ENCODE results near the gene BCR. TPM values are rescaled to one million over a fixed set of nuclear protein-coding genes. Genes with fewer than 3 reads are reported as not detected.

The BCR gene
- total RNA-seq, 1 experiment from 2014 or later = 77.0 TPM

DNA sequence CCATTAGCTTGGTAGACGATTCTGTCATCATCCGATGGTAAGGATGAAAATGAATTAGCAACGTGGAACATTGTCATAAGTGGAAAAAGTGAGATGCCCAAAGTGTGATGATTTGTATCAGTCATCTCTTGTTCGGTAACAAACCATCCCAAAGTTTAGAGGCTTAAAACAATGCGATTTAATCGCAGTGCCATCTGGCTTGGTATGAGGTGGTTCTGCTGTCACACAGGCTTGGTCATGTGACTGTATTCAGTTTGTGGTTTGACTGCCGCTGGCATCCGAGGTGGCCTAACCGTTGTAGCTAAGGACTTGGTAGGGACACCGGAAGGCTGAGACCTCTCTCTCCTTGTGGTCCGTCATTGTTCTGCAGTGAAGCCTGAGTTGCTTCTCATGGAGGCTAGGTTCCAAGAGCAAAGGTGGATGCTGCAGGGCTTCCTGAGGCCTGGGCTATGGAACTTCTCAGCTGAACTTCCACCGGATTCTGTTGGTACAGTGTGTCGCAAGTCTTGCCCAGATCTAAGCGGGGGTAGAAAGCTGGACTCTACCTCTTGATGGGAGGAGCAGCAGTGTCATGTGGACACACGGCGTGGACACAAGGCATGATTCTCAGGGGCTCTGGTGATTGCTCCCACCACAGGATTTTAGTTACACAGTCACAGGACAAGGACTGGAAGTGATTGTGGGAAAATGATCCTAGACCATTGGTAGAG is 36.3 kb downstream of the BCR start:
- H3K4me2 ChIP-seq (ENCODE audit: insufficient read depth, insufficient read length, low read length) = no peak overlapping the region
- H3K27ac ChIP-seq (ENCODE audit: insufficient read length, low read depth, low read length) = no peak overlapping the region
- no peak for DNase-seq
- TF ChIP-seq, protein P1, sequence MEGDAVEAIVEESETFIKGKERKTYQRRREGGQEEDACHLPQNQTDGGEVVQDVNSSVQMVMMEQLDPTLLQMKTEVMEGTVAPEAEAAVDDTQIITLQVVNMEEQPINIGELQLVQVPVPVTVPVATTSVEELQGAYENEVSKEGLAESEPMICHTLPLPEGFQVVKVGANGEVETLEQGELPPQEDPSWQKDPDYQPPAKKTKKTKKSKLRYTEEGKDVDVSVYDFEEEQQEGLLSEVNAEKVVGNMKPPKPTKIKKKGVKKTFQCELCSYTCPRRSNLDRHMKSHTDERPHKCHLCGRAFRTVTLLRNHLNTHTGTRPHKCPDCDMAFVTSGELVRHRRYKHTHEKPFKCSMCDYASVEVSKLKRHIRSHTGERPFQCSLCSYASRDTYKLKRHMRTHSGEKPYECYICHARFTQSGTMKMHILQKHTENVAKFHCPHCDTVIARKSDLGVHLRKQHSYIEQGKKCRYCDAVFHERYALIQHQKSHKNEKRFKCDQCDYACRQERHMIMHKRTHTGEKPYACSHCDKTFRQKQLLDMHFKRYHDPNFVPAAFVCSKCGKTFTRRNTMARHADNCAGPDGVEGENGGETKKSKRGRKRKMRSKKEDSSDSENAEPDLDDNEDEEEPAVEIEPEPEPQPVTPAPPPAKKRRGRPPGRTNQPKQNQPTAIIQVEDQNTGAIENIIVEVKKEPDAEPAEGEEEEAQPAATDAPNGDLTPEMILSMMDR (conservative IDR thresholded peaks at IDR 0.05) = no peak
- no peak overlapping the region for H2BK15ac ChIP-seq (ENCODE audit: low read depth, low read length)
- H4K5ac ChIP-seq (ENCODE audit: insufficient read length, low read depth, low read length) = no peak overlapping the region
- no peak overlapping the region for H3K56ac ChIP-seq (ENCODE audit: insufficient read length, low read depth, low read length)
- Mint-ChIP-seq H3K4me1 (peaks cover 72 to 78% of the 10 kb centered on the region in 2 experiments), H3K9me3 (no peaks in the 10 kb centered on the region), H3K36me3 (ENCODE audit: insufficient read depth in 1 of 3, low read depth in 3 of 3) (peaks cover 0 to 2% (median 0%) of the 10 kb centered on the region in 3 experiments; a peak in 2 of 7 replicates), H3K27ac (peak overlapping the region in 2 of 3 experiments; percentile 18 to 36; a peak in 1 of 7 replicates), H3K4me3 (no peak overlapping the region), H3K27me3 (ENCODE audit: low read depth) (no peaks in the 10 kb centered on the region)
- H2BK20ac ChIP-seq (ENCODE audit: low read depth, low read length, poor library complexity, severe bottlenecking) = no peak overlapping the region
- H4K91ac ChIP-seq (ENCODE audit: insufficient read length, low read depth, low read length) = no peak overlapping the region
- peaks cover 26% of the 10 kb centered on the region for H3K79me1 ChIP-seq (ENCODE audit: insufficient read depth, low read depth, low read length, poor library complexity, severe bottlenecking)
- no peak overlapping the region for H3K9ac ChIP-seq (ENCODE audit: extremely low read depth, insufficient read length, low read length)
- H4K8ac ChIP-seq (replicated peaks; ENCODE audit: insufficient read length, low read depth, low read length) = no peak overlapping the region
- no peaks in the 10 kb centered on the region for H3K27me3 ChIP-seq (ENCODE audit: insufficient read depth, low read length)
- no CpG with 5 or more reads among the region's 16 CpGs for WGBS (ENCODE audit: extremely low coverage, insufficient read length, low lambda C conversion rate)
- no peak overlapping the region for H3K23ac ChIP-seq (ENCODE audit: insufficient read length, low read depth, low read length)
- no peaks in the 10 kb centered on the region for H3K9me3 ChIP-seq (ENCODE audit: control insufficient read depth, low read depth, low read length)
- H3K14ac ChIP-seq (ENCODE audit: insufficient read depth, low read length) = no peak overlapping the region
- H3K18ac ChIP-seq (ENCODE audit: insufficient read length, low read depth, low read length) = no peak overlapping the region
- H4K20me1 ChIP-seq (ENCODE audit: control insufficient read depth, insufficient read depth, insufficient read length) = no peaks in the 10 kb centered on the region
- peaks cover 16% of the 10 kb centered on the region; the same call in 1 of the 2 replicates for H3K4me1 ChIP-seq (ENCODE audit: insufficient read depth, low read length)
- H3T11ph ChIP-seq (ENCODE audit: low read length) = no peak overlapping the region
- H2BK5ac ChIP-seq (ENCODE audit: insufficient read length, low read length) = no peak overlapping the region
- H2AFZ ChIP-seq (ENCODE audit: low read length) = no peak overlapping the region
- no peak overlapping the region for H2AK5ac ChIP-seq (ENCODE audit: insufficient read length, low read length)
- H3K23me2 ChIP-seq (ENCODE audit: insufficient read length, low read depth, low read length, poor library complexity, severe bottlenecking) = no peaks in the 10 kb centered on the region
- H3K79me2 ChIP-seq (ENCODE audit: insufficient read depth, low read length) = peaks cover 61% of the 10 kb centered on the region
- no peak overlapping the region for H2BK120ac ChIP-seq (ENCODE audit: low read depth, low read length, poor library complexity, severe bottlenecking)
- no peak overlapping the region for H3K4ac ChIP-seq (ENCODE audit: low read depth, low read length)
- H2BK12ac ChIP-seq (ENCODE audit: insufficient read length, low read depth, low read length) = no peak overlapping the region
